Activated CD4-positive, alpha-beta T cell treated with anti-CD3 and anti-CD28 coated beads, Interleukin-2, Interleukin-6, amounts not matched to agents 100 ng/mL and 50 ng/mL, durations not matched to agents 16 hours and 8 hours (primary cell): ENCODE measurements around the gene DCDC1.

Experiments
- DNase-seq: peaks from one replicate; pipeline ENCODE4 v3.0.0-alpha.2; 2020

DCDC1 gene

GRCh38 chr11:30895046-30895445 is 474.5 kb downstream of the DCDC1 start:
- DNase-seq, result no peak

DNA sequence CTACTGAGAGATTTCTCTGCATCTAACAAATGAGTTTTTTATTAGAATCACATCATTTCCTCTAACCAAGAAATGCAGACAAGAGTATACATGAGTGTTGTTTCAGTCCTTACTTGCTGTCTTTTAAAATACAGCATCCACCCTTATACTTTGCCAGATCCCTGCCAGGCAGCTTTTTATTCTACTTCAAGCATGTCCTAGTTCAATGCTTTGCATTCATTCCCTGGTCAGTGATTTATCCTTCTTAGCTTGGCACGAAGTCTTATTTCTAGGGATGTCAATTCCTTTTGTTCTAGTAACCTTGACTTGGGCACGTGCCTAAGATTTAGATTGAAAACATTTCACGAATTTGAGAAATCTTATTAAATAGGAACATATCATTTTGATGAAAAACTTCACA is 476.2 kb downstream of the DCDC1 start:
- no peak for DNase-seq

- DNase-seq, result no peak
These were observed 480.3 kb downstream of the DCDC1 start for GRCh38 chr11:30889143-30889794.

GRCh38 chr11:30879322-30880005 is 490.1 kb downstream of the DCDC1 start:
- DNase-seq, result no peak

- no peak for DNase-seq
These were observed 491.1 kb downstream of the DCDC1 start for GRCh38 chr11:30878400-30878799.

DNA sequence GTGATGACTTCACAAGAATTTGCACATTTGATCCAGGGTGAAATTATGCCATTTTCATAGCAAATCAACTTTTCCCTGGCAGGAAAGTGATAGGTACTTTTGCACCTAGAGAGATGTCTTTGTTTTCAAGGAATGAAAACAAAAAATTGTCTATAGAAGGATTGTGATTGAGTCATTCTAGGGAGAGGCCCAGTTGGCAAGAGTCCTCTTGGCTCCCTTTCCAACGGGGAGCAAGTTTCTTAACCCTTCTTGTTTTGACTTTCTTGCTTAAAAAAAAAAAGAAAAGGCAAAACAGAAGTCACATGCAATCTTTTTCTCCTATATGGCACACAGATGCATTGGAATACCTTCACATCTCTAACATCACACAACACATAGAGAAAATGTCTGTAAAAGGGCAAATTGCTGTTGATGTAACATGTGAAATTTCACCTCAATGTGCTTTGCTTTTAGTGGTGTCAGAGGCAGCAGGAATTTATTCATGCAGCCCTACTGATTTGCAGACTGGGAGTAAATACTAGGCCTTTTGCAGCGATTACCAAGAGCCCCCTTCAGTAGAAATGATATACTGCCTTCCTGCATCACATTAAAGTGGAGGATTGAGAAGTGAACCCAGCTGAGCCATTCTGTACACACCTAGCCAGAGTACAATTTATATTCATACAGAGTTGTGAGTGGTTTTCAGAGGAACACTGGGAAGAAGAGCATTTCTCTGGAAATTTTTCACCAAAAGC is 492.7 kb downstream of the DCDC1 start:
- DNase-seq, result no peak

GRCh38 chr11:30876228-30876627 is 493.3 kb downstream of the DCDC1 start:
- DNase-seq, result no peak

- DNase-seq, result no peak
These were observed 493.7 kb downstream of the DCDC1 start for GRCh38 chr11:30875806-30876205.

DNA sequence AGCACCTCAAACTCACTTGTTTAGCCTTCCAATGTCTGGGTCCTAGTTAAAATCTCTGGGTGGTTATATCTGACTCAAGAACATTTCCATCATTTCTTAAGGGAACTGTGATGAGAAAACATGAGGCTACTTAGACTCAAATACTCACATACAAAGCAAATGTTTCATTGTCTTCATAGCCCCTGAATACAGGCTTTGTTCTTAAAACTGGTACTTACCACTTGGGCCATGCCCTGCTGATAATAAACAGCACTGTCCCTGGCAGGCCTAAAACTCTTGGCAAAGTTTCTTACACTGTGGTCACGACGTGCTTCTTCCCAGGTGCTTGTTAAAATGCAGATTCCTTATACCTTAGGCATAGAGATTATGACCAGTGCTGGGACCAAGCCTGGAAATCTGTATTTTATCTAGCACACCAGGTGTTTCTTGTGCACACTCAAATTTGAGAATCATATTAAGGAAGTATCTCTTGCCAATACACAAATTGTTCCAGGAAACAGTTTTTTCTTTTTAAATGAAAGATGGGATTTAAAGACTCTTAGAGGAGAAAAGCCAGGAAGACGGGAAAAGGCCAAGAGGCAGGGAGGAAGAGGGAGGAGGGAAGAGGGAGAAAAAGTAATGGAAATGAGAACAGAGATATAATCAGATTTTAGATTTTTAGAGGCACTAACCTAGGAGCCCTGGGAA is 495.5 kb downstream of the DCDC1 start:
- DNase-seq, result no peak

DNA sequence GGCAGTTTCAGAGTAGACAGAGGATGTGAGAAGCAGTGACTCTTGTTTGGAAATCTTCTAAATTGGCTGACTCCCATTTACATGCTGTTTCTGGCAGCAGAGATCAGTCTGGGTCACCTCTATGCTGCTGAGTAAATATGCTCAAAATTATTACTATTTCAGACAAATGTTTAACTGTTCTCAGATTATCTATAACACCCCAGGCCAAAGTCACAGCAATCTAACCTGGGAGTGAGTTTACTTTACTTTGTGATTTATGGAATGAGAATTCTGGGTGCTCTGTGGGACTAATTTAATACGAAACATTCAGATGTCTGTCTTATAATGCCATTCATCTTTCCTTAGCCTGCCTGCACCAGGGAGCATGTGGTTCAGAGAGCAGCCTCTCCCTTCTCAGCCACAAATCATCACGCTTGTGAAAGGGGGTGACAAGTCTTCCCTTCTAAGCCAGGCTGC is 500.9 kb downstream of the DCDC1 start:
- no peak for DNase-seq

DNA sequence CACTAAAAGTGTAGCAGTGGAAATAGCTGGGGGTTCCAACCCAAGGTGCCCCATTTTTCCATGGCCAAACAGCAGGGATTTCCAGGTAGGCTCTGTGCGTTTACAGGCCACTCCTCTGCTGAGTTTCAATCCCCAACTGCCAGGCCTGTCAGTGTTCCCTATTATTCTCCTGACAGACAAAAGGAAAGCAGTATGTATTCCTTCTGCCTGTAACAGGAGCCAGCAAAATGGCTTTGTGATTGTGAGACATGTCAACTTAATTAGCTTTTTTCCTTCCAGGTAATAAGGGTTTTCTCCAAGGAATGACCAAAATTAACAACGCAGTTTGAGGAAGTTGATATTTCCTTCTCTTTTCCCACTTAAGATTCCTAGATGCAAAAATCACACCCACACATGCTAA is 506.3 kb downstream of the DCDC1 start:
- DNase-seq, result no peak

DNA sequence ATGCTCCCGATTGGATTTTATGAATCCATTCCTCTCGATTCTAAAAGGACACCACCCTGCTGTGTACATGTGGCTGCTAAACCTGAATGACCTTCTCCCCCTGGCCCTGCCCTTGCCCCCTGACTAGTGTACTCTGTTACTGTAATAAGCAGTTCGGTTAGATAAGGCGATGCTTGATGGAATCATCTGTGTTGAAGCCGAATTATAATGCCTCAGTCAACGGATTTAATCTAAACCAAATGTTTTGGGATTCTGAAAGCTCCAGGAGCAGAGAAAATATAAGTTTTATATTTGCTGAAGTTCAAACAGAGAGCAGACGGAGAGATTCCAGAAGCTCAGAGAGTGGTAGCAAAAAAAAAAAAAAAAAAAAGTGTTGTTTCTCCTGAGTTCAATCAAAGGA is 508.0 kb downstream of the DCDC1 start:
- DNase-seq, result no peak

DNA sequence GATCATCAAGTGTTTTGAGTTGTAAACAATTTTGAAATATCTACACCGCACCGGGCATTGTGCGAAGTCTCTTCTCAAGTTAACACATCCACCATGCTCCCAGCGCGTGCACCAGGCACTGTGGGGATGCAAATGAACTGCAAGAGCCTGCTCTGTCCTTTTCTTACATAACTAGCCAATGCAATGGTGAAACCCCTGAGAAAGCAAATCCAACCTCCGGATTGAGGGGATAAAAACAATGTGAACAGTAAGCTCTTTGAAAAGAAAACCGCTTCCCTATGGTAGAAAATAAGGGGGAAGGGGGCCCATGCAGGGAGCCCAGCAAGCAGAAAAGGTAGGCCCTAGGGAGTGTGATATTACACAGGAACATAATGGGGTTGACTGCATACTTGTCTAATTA is 508.5 kb downstream of the DCDC1 start:
- no peak for DNase-seq

GRCh38 chr11:30860146-30860545 is 509.4 kb downstream of the DCDC1 start:
- DNase-seq, result no peak

GRCh38 chr11:30859669-30860068 is 509.9 kb downstream of the DCDC1 start:
- DNase-seq, result no peak

GRCh38 chr11:30855383-30856006 is 514.0 kb downstream of the DCDC1 start:
- DNase-seq, result no peak

GRCh38 chr11:30853439-30853838 is 516.1 kb downstream of the DCDC1 start:
- no peak for DNase-seq

GRCh38 chr11:30852645-30853044 is 516.9 kb downstream of the DCDC1 start:
- no peak for DNase-seq

DNA sequence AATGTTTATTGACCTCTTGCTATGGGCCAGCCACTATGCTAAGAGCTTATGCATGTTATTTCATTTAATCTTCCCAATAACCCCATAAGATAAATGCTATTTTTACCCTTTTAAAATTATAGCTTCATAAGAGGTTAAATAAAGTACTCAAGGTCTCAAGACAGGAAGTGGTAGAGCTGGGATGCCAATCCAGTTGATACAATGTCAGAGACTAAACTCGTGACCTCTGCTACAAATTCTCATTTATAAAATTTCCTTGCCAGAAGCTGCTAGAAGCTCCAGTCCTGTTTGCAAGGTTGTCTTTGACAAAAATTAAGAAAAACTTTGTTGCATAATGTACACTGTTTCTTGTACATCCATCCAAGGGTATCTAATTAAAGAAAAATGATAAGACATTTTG is 517.4 kb downstream of the DCDC1 start:
- no peak for DNase-seq

DNA sequence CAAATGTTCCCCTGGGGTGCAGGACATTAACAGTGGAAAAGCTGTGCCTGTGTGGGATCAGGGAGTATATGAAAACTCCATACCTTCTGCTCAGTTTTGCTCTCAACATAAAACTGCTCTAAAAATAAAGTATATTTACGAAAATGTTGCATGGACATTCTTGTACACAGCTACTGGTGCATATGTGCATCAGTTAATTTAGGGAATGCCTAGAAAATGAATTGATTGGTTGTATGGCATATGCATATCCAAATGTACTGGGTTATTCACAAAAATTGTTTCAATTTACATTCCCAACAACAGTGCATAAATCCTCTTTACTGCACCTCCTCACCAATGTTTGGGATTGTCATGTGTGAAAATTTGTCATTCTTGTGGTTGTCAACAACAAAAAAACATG is 532.3 kb downstream of the DCDC1 start:
- DNase-seq, result no peak

GRCh38 chr11:30832831-30833230 is 536.7 kb downstream of the DCDC1 start:
- no peak for DNase-seq

DNA sequence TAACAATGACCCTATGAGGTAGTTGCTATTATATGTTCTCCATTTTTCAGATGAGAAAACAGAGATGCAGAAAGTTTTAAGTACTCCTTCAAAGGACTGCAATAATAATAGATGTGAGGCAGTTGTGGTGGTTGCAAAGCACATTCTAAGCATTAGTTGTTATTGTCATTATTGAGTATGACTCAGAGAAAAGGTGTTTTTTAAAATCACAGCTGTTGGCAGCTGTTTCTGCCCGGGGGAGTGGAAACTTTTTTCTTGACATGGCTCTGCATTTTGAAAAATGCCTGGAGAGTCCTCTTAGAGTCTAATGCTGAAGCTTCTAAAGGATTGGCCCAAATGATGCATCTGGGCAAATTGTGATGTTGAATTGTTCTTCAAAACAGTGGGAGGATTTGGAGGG is 538.9 kb downstream of the DCDC1 start:
- no peak for DNase-seq

DNA sequence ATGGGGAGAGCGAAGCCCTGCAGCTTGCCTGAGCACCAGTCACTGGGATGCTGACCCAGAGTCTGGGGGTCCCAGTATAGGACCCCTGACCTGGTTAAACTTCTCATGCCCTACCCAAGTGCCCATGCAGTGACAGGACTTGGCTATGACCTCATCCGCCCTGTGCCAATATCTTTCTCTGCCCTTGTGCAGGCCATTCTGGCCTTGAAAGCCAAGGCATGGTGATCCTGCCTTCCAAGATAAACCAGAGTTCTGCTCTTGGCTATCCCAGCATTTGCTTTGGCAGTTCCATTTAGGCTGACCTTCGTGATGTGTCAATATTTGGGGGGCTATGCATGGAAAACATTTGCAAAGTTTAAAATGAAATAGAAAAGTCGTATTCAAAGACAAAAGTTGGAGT is 542.6 kb downstream of the DCDC1 start:
- DNase-seq, result no peak
